Sigmoid colon (tissue), 4 donors: ENCODE measurements around the gene TM9SF2.

Experiments used
- CTCF ChIP-seq, 4 experiments: fragments of 450-650 bp in 3 of 4; fragments of 200-600 bp in 1 of 4; IDR thresholded peaks; one replicate each; pipeline ENCODE4 v1.5.1; 2016 to 2019; ENCODE audit warnings: antibody characterized with exemption in 4 of 4, mild to moderate bottlenecking in 3 of 4, moderate library complexity in 2 of 4
- EP300 ChIP-seq, 4 donors: sonication (generic); formaldehyde crosslinking; IDR thresholded peaks; one replicate each; pipeline ENCODE4 v1.6.1; 2017; ENCODE audit warnings: antibody characterized with exemption in 4 of 4
- POLR2A ChIP-seq, 2 donors: fragments of 450-650 bp; IDR thresholded peaks; one replicate each; pipeline ENCODE4 v1.6.1; 2016; ENCODE audit warnings: antibody characterized with exemption in 2 of 2, mild to moderate bottlenecking in 2 of 2, moderate library complexity in 2 of 2
- POLR2AphosphoS5 ChIP-seq, 4 donors: sonication (generic); formaldehyde crosslinking; IDR thresholded peaks; one replicate each; pipeline ENCODE4 v1.6.1; 2017; ENCODE audit warnings: antibody characterized with exemption in 4 of 4

- TF ChIP-seq CTCF (IDR thresholded peaks at IDR 0.05) (no peak), POLR2AphosphoS5 (IDR thresholded peaks at IDR 0.05) (no peak), POLR2A (IDR thresholded peaks at IDR 0.05) (no peak), EP300 (IDR thresholded peaks at IDR 0.05) (peak in 1 of 4 donors; percentile 13)
These were observed 461 bp upstream of the TM9SF2 start for GRCh38 chr13:99500839-99501183.
